K562 (cell line): ENCODE results near the gene FAM50A. TPM values are rescaled to one million over a fixed set of nuclear protein-coding genes. Genes with fewer than 3 reads are reported as not detected.

ENCODE experiments used
- ATF6 ChIP-seq: sonication (generic); formaldehyde crosslinking; IDR thresholded peaks from 2 replicates; pipeline ENCODE4 v1.4.0; 2020; ENCODE audit warnings: mild to moderate bottlenecking, missing genetic modification reagents
- CHD2 ChIP-seq: IDR thresholded peaks from 2 replicates; pipeline ENCODE4 v1.6.1; 2011; ENCODE audit warnings: low read depth, low read length
- ERF ChIP-seq: fragments of 450-650 bp; formaldehyde crosslinking; IDR thresholded peaks from 2 replicates; pipeline ENCODE4 v1.4.0; 2020; ENCODE audit warnings: mild to moderate bottlenecking, mixed read lengths
- FOXP1 ChIP-seq: sonication (generic); formaldehyde crosslinking; IDR thresholded peaks from 2 replicates; pipeline ENCODE4 v1.8.0; 2022; ENCODE audit warnings: mild to moderate bottlenecking, missing genetic modification reagents
- HDGF ChIP-seq: fragments of 450-650 bp; IDR thresholded peaks from 2 replicates; pipeline ENCODE4 v1.6.1; 2016
- MCM7 ChIP-seq, 2 experiments: fragments of 450-650 bp; IDR thresholded peaks; 2 replicates each; pipeline ENCODE4 v1.6.1; 2016 to 2018
- NR2F6 ChIP-seq: fragments of 450-650 bp; formaldehyde crosslinking; IDR thresholded peaks from 2 replicates; pipeline ENCODE4 v1.4.0; 2020; ENCODE audit warnings: mild to moderate bottlenecking
- PHF20 ChIP-seq: fragments of 450-650 bp; IDR thresholded peaks from 2 replicates; pipeline ENCODE4 v1.6.1; 2018; ENCODE audit not compliant: partially characterized antibody
- RBM17 ChIP-seq: fragments of 200-400 bp; formaldehyde crosslinking; IDR thresholded peaks from 2 replicates; pipeline ENCODE4 v1.6.1; 2017; ENCODE audit warnings: low read depth, mild to moderate bottlenecking, low read length, borderline replicate concordance
- SFPQ ChIP-seq: fragments of 200-400 bp; formaldehyde crosslinking; IDR thresholded peaks from 2 replicates; pipeline ENCODE4 v1.6.1; 2017; ENCODE audit warnings: mild to moderate bottlenecking, low read depth, low read length, moderate library complexity
- SIN3B ChIP-seq: fragments of 450-650 bp; IDR thresholded peaks from 2 replicates; pipeline ENCODE4 v1.6.1; 2017; ENCODE audit warnings: low read depth, mild to moderate bottlenecking, moderate library complexity
- TAF9B ChIP-seq: fragments of 450-650 bp; IDR thresholded peaks from 2 replicates; pipeline ENCODE4 v1.6.1; 2018; ENCODE audit warnings: mild to moderate bottlenecking; ENCODE audit not compliant: partially characterized antibody
- TBL1XR1 ChIP-seq, 2 experiments: IDR thresholded peaks; 2 replicates each; pipeline ENCODE4 v1.6.1; 2012; ENCODE audit warnings: improper control_type of control experiment in 2 of 2, low read length in 2 of 2, mild to moderate bottlenecking in 1 of 2
- TFAP4 ChIP-seq: sonication (generic); formaldehyde crosslinking; IDR thresholded peaks from 2 replicates; pipeline ENCODE4 v1.8.0; 2022; ENCODE audit warnings: missing genetic modification reagents, mild to moderate bottlenecking, moderate library complexity, borderline replicate concordance
- ZNF589 ChIP-seq: fragments of 200-800 bp; sonication (Bioruptor generic); IDR thresholded peaks from 2 replicates; pipeline ENCODE4 v1.6.1; 2016; ENCODE audit warnings: low read depth, missing genetic modification characterization, missing compliant biosample characterization
- polyA plus RNA-seq, 8 experiments: library from polyadenylated mRNA; depleted of rRNA in 4 of 8; stranded (reverse) in 5 of 8; unstranded in 3 of 8; fragments of >200 nt; fragmentation: Nextera tagmentation in 2 of 8; fragmentation: Illumina TruSeq in 1 of 8; extraction: Ambion mirVana in 2 of 8; extraction: Trizol in 1 of 8; gene quantifications; 2 replicates each; pipeline versions ENCODE4 v1.2.1 to v1.2.3, GENCODE V29; 2011 to 2014; ENCODE audit warnings: inconsistent platforms in 1 of 8, missing spikeins in 1 of 8
- total RNA-seq, 7 experiments: library from RNA; depleted of rRNA in 6 of 7; stranded (reverse); fragments of >200 nt in 6 of 7; fragmentation: Illumina TruSeq in 2 of 7; extraction: Trizol in 2 of 7; gene quantifications; 2 replicates each; pipeline versions ENCODE4 v1.2.1 to v1.2.3, GENCODE V29; 2011 to 2021; ENCODE audit warnings: low replicate concordance in 1 of 7
- TF ChIP-seq, protein P1 (sequence below): sonication (generic); formaldehyde crosslinking; IDR thresholded peaks from 2 replicates; pipeline ENCODE4 v1.8.0; 2022; ENCODE audit warnings: mild to moderate bottlenecking, missing genetic modification reagents
- TF ChIP-seq, protein P2 (sequence below): fragments of 450-650 bp; formaldehyde crosslinking; IDR thresholded peaks from 2 replicates; pipeline ENCODE4 v1.4.0; 2020; ENCODE audit warnings: mild to moderate bottlenecking, moderate library complexity

Gene FAM50A
- total and polyA plus RNA-seq, 9 of the 15 experiments (the other 6 are each of a cell fraction or from before 2014, with no cell fraction given): 4.4 to 114 (median 67.3) TPM

DNA sequence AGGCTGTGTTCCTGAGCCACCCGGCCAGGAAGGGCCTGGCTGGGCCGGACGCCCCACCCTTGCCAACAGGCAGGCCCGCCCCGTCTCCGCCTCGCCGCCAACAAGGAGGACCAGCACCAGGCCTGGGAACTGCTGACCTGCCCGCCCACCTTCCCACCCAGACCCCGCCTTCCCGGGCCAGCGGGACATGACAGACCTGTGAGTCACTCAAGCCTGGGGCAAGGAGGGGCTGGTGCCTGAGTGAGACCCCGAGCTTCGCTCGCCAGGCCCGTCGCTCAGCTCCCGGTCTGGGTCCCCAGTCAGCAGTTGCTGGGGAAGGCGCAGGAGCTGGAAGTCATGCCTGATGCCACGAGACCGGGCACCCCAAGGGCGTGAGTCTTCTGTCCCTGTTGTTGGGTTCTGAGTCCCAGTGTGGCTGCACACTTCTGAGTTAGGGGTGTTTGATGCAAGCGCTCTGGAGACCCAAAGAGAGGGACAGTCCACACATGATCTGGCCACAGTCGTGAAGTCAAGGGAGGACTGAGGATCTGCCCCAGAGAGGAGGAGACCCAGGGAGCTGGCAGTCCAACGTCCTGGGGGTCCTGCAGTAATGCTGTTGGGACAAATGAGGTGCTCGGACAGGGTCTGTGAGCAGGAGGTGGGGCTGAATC, 34.6 kb upstream of the FAM50A start, which contains the start of gene DNASE1L1 (continued):
- TF ChIP-seq, protein P1, sequence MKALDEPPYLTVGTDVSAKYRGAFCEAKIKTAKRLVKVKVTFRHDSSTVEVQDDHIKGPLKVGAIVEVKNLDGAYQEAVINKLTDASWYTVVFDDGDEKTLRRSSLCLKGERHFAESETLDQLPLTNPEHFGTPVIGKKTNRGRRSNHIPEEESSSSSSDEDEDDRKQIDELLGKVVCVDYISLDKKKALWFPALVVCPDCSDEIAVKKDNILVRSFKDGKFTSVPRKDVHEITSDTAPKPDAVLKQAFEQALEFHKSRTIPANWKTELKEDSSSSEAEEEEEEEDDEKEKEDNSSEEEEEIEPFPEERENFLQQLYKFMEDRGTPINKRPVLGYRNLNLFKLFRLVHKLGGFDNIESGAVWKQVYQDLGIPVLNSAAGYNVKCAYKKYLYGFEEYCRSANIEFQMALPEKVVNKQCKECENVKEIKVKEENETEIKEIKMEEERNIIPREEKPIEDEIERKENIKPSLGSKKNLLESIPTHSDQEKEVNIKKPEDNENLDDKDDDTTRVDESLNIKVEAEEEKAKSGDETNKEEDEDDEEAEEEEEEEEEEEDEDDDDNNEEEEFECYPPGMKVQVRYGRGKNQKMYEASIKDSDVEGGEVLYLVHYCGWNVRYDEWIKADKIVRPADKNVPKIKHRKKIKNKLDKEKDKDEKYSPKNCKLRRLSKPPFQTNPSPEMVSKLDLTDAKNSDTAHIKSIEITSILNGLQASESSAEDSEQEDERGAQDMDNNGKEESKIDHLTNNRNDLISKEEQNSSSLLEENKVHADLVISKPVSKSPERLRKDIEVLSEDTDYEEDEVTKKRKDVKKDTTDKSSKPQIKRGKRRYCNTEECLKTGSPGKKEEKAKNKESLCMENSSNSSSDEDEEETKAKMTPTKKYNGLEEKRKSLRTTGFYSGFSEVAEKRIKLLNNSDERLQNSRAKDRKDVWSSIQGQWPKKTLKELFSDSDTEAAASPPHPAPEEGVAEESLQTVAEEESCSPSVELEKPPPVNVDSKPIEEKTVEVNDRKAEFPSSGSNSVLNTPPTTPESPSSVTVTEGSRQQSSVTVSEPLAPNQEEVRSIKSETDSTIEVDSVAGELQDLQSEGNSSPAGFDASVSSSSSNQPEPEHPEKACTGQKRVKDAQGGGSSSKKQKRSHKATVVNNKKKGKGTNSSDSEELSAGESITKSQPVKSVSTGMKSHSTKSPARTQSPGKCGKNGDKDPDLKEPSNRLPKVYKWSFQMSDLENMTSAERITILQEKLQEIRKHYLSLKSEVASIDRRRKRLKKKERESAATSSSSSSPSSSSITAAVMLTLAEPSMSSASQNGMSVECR (CRISPR knock-in tag): no peak
- TF ChIP-seq SIN3B (no peak), SFPQ (no peak), HDGF (no peak), TFAP4 (CRISPR knock-in tag) (peak; percentile 62; the same call in 1 of the 2 replicates), PHF20 (no peak), ZNF589 (CRISPR knock-in tag) (no peak), CHD2 (no peak), TBL1XR1 (IDR thresholded peaks at IDR 0.05; ENCODE audit: low read length in 2 of 2) (no peak), ERF (CRISPR knock-in tag) (no peak), ATF6 (0 out of 2 replicates have a peak, but pooled peaks have one; percentile 45), NR2F6 (no peak), MCM7 (IDR thresholded peaks at IDR 0.05) (no peak), TAF9B (no peak), RBM17 (no peak), FOXP1 (CRISPR knock-in tag) (no peak)
- TF ChIP-seq, protein P2, sequence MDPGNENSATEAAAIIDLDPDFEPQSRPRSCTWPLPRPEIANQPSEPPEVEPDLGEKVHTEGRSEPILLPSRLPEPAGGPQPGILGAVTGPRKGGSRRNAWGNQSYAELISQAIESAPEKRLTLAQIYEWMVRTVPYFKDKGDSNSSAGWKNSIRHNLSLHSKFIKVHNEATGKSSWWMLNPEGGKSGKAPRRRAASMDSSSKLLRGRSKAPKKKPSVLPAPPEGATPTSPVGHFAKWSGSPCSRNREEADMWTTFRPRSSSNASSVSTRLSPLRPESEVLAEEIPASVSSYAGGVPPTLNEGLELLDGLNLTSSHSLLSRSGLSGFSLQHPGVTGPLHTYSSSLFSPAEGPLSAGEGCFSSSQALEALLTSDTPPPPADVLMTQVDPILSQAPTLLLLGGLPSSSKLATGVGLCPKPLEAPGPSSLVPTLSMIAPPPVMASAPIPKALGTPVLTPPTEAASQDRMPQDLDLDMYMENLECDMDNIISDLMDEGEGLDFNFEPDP (CRISPR knock-in tag): no peak
